ENCODE data around the gene IFT43.

The IFT43 gene

DNA sequence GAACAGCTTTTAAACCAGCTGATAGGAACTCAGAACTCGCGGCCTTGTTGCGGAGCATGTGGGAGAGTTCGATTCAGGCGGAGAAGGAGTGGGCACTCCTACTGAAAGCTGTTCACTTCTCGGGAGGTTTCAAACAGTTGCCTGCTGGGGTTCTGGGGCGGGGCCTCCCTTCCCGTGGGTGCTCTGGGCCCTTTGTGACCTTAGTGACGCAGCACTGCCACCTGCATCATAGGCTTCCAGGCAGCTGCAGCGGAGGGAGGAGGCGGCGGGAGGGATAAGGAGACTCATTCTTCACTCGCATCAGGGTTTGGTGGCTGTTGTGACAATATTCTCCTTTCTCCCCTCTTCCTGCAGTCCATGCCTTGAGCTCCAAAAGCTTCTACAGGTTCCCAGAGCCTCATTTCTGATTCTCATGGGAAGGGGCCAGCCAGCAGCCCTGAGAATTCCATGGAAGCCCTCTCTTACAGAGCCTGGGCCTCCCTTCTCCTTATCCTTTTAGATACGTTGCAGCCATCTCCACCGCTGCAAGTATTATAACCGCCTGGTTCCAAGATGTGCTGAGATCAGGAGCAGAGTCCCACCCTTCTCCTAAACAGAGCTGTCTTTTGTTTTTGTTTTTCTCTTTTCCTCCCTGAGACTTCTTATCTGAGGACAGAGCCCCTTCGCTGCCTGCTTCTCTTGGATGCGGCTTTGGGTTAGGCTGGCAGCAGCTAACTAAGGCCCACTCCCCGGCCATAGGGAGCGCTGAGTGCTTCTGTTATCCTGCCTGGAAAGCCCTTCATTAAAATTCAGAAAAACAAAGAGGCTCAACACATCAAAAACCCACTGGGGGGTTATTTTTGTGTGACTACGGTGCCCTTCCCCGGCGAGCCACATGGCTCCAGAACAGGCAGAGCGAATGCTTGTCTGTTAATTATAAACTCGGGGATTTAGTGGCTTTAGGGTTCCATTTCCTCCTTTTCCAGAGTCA is 98.5 kb downstream of the IFT43 start:
- DNase-seq = no peak

DNA sequence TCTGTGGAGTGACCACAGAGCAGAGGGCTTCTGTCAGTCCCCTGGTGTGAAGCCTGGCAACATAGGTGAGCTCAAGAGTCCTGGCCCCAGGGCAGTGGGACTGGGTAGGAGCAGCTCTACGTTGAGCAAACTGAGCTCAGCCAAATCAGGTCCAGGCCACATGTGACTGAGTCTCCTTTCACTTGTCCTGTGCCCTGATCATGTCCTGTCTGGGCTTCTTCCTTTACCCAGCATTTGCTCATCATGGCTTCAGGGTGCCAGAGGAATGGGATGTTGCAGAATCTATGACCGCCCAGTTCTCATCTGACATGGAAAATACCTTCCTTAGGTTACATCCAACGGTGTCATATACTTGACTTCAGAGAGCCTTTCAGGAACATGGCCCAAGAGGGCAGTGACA is 99.8 kb downstream of the IFT43 start:
- no peak for DNase-seq

DNA sequence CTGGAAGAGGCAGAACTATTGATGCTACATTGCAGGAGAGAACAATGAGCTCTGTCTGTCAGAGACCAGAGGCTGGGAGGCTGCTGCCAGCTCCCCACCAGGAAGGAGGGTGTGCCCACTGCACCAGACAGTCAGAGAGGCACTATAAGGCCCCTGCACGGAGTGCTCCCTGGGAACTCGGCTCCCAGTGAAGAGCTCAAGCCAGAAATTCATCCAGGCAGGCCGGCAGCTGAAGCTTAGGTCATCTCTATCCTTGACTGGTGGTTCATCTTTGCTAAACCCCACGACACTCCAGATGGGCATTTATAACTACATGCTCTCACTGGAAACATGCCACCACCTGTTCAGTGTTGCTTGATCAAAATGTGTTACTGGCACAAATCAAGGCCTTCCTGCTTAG is 101.1 kb downstream of the IFT43 start:
- DNase-seq = no peak

DNA sequence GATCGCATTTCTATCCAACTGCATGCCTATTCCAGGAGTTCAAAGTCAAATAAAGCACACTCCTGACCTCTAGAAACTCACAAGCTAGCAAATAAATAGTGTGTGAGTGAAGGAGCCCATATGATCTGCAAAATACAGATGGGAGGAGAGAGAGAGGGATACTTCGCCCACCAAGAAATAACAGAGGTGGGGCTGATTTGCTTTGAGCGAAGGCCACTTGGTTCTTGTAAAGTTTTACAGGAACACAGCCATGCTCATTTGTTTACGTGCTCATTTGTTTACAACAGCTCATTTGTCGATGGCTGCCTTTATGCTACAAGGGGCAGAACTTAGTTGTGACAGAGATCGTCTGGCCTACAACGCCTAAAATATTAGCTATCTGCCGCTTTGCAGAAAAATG is 102.8 kb downstream of the IFT43 start:
- no peak for DNase-seq

DNA sequence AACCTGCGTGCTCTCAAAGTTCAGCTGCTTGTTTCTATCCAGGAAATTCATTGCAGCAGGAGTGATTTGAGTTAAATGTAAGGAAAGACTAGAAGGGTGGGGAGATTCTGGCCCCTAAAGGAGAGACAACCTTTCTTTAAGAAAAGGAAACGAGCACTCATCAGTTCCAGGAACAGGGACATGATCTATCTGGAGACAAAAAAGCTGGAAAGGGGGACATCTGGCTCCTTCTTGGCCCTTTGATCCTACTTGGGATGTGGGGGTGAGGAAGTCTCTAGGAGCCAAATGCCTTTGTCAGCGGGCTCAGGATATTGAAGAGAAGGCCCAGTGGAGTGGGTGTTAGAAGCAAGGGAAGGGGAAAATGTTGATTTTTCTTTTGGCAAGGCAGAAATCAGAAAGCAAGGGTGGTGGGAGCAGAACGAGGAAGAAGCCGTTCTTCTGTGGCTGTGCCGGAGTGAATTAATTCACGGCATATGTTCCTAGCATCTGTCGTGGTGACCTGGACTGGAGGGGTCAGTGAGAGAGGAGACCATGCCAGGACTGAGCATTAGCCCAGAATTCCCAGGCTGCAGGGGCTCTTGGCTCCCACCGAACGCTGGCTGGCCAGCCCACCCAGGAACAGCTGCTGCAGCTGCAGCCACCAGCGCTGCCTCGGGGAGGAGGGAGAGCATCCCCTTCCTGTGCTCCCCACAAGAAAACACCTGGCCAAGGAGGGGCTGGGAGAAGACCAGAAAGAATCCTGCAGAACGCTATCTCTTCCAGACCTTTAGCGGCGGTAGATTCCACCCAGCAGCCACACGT is 103.4 kb downstream of the IFT43 start:
- no peak for DNase-seq

DNA sequence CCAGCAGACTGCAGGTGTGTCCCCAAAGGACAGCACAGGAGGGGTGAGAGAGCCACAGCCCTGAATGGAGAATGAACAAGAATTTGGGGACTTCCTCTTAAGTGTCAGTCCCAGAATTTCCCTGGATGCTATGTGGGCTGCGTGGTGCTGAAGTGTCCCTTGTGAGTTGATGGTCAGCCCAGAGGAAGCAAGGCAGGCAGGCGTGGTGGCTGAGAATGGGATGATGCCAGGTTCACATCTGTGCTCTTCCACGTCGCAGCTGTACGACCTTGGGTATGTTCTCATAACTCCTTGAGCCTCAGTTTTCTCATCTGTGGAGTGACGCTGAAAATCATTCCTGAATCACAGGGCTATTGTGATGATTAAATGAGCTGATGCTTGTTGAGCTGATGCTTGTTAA is 104.0 kb downstream of the IFT43 start:
- DNase-seq = no peak

DNA sequence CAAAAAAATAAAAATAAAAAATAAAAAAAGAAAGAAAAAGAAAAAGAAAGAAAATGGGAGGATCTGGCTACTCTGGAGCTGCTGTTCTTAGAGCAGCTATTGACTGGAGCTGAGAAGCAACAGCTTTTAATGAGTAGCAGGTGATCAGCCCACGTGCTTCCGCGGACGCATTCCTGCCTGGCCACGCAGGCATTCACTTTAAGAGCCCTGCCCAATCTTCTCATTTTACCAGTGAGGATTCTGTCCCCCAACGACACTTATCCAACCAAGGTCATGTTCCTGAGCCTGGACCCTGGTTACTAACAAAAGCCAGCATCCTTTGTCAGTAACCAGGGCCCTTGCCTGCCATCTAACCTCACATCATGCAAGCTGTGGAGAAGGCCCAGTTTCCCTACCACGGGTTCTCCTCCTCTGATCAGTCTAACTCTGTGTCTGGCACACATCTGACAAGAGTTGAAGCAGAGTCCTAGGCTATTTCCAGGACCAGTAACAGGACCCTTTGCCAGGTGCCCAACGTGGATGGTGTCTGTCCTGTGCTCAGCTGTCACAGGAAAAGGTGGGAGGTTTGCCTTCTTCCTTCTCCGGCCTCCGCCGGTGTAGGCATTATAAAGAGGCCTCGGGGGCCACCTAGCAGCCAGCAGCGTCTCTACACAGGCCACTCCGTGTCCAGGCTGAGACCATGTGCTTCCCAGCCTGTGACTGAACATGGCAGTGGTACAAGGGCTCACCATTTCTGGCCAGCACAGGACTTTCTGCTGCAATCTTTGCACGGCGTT is 105.2 kb downstream of the IFT43 start:
- no peak for DNase-seq

DNA sequence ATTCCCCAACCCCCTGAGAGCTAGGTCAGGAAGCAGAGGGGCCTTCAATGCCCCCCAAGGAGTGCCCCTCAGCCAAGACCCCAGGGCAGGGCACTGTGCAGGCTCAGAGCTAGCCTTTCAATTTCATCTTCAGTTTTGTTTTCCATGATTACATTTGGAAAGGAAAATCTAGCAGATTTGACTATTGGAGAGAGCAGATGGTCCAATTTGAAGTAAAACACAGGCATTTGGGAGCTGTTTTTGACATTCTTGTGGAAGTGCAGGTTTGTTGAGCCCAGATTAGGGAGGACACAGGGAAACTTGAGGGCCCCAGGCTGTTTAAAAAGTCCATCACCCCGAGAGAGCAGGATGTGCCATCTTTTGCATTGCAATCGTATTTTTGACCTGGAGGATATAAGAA is 107.5 kb downstream of the IFT43 start:
- no peak for DNase-seq

DNA sequence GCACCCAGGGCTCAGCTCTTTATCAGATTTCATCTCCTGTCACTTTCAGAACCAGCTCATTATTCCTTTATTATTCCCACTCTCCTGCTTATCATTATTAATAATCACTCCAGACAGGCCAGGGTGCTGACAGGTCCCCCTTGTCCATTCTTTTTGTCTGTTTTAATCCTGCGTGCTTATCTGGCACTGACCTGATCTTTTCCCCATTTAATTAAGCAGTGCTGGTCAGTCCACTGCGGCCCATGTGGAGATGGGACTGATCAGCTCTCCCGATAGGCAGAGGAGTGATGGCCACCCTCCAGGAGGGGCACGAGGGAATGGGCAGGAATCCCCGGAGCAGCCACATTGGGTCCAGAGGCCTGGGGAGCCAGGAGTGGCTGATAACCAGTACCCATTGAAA is 110.7 kb downstream of the IFT43 start:
- no peak for DNase-seq

DNA sequence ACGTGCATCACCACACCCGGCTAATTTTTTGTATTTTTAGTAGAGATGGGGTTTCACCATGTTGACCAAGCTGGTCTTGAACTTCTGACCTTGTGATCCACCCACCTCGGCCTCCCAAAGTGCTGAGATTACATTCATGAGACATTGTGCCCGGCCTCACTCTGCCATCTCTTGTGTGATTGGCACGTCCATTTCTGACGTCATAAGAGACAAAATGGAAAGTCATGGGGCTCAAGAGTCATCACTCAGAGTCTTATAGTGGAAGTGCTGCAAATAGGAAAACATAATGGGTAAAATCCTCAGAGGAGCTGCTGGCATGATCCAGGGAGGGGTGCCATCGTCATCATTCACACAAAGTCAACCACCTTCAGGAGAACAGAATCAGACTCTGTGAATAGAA is 112.0 kb downstream of the IFT43 start:
- no peak for DNase-seq

DNA sequence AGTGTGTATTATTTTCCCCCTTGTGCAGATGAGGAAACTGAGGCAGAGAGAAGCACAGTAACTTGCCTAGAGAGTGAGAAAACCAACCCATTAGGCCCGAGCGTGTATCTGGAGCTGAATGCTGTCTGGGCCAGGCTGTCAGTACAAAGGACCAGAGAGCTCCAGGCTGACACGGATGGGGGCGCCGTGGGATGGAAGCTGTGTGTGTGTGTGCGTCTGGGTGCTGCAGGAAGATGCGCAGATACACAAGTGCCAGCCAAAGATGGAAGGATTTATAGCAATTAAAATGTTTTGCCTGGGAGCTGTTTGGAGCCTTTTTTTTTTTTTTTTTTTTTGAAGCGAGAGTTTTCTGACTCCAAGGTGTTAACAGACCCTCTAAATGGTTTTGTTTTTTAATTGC is 112.5 kb downstream of the IFT43 start:
- DNase-seq = no peak

DNA sequence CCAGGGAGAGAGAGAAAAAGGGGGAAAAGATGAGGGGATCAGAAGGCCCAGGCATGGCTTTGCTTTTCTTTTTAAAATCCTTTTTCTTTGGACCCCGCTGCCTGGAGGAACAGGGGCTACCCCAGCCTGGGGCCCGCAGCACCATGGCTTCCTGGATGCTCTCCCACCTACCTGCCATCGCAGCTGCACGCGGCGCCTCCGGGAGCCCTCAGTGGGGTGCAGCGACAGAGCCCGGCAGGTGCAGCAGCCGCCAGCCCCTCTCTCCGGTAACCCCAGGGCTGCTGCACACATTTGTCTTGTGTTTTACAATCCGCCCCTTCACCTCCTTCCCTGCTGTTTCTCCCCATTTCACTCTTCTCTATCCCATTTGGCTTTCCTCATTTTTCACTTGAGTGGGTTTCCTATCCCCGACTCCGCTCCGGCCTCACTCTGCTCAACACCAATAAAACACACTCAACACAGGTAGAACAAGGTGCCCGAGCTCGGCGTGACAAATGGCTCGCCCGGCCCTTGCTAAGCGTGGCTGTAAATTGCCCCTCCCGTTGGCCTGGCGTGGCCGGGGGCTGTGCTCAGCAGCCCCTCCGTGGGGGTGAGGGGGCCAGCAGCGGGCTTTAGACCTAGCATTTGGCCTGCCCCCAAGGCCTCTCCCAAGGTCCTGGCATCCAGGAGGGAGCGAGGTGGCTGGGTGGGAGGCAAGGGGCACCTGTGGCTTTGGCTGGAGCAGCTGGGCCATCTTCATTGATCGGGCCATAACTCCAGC is 113.5 kb downstream of the IFT43 start:
- no peak for DNase-seq

DNA sequence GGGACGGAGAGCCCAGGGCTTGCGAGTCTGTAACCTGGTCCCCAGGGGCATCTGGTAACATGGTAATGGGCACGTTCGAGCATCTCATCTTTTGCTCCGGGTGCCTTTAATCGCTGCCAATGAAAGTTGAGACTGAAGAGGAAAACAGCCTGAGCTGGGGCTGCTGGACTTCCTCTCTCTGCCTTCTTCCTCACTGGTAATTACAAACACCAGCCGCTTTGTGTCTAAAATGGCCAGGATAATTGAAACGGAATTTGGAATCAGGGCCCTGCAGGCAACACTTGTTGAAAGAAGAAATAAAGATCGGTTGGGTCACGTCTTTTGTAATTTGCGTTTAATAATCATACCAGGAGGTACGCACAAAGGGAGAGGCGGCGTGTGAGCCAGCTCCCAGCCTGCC is 114.7 kb downstream of the IFT43 start:
- DNase-seq = no peak

DNA sequence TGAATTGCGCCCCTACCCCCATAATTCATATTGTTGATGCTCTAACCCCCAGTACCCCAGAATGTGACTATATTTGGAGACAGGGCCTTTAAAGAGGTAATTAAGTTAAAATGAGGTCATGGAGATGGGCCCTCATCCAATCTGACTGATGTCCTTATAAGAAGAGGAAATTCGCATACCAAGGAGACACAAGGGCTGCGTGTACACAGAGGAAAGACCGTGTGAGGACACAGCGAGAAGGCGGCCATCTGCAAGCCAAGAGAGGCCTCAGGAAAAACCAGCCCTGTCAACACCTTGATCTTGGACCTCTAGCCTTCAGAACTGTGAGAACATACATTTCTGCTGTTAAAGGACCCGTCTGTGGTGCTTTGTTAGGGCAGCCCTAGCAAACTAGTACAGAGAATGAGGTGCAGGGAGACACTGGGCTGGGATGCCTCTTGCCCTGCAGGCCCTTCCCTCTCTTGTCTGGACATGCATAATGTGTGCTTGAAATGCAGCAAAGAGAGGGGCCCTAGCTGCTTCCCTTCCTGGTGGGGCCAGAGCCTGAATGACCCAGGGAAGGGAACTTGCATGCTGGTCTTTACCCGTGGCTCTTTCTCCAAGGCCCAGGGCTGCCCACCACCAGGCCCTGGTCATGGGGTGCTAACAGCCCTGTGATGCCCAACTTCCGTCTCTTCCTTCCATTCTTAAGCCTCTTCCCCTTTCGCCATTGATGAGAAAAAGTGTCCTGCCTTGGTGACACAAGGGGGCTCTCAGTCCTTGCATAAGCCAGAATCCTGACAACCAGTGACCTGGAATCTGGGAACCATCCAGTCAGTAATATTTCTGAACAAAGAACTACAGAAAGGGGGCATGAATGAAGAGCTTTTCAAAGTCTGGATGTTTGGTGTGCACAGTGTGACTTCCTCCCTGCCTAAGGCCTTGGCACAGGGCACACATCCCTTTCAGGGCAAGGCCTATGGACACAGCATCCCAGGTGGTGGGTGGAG is 116.1 kb downstream of the IFT43 start:
- no peak for DNase-seq

DNA sequence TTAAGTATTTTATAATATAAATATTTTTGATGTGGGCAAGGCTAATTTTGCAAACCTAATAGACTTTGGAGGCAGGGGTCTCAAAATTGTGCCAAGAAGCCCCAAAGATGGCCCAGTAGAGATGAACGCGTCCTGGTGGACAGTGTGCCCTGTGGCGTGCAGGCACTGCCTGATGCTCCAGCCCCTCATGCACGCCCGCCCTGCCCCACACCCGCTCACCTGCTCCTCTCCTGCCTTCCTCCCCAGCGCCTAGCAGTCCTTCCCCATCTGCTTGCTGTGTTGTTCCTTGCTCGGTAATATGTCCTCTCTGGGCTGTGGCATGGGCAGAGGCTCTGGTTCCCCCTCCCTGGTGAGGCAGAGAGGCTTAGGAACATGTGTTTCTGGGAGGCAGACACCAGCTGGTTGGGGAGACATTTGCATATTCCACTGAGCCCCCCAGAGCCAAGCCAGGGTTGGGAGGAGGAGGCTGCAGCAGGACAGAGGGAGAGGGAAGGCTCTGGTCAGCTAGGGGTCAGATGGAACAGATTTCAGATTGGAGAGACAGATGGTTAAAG is 119.3 kb downstream of the IFT43 start:
- no peak for DNase-seq

DNA sequence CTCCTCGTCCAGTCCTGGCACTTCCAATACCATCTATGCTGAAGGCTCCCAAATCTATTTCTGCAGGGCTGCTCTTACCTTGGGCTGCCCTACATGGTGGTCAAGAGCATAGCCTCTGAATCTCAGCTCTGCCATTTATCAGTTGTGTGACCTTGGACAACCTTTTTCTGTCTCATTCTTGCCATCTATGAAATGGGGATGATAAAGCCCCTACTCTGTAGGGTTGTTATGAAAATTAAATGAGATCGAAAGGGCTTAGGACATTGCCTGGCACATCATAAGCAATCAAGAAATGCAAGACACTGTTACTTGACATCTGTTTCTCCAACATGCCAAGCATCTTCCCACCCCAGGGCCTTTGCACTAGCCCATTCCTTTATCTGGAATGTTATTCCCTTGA is 120.6 kb downstream of the IFT43 start:
- no peak for DNase-seq

DNA sequence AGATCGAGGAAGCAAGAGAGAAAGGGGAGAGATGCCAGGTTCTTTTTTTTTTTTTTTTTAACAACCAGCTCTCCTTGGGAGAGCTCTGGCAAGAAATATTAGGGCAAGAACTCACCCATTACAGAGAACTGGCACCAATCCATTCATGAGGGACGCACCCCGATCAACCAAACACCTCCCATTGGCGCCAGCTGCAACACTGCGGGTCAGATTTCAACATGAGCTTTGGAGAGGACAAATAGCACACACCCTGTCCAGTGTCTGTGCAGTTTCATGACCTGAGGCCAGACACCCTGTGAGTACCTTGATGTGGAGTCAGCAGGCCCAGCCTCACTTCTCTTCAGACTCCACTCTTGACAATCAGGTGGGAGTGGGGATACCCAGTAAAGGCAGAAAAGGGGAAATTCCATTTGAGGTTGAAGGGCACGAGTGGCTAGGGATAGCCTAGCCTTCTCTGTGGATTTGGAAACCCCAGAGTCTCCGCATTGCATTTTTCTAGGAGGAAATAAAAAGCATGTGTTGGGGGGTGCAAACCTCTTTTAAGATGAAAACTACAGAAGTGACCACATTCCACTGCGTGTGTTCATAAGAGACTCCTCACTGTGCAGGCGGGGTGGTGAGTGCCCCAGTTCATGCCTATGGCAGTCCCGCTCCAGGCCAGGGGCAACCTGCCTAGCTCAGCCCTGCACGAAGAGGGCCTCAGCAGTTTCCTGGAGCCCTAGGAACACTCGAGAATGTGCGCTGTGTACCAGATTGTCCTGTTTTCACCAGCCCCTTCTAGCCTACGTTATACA is 123.7 kb downstream of the IFT43 start:
- DNase-seq = no peak

DNA sequence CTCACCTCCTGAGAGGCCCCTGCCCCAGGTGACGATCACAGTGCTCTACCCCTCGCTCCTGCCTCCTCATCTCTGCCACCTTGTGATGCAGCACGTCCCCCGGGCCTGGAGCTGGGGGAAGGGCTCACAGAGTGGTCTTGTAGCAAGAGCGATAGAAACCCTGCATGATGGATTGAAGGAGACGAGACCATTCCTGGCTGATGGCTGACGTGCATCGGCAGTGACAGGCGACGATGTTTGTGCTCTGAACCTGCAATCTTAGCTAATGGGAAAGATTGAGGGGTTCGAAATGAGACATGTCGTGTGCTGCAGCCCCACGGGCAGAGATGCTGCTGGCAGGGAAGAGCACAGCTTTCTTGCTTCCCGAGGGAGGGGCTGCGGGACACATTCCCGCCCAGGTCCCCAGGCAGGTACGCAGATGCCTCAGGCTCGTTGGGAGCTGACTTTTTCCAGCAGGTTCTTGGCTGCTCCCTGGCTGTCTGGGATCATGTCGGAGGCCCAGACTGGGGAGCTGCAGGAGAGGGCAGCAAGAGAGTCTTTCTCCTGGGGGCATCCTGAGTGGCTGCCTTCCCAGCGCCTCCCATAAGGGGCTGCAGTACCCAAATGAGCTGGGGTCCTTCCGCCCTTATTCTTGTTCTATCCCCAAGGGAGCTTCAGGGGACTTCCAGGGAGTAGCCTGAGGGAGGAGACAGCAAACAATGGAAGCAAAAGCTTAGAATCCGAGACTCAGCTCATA is 127.5 kb downstream of the IFT43 start:
- DNase-seq = no peak

DNA sequence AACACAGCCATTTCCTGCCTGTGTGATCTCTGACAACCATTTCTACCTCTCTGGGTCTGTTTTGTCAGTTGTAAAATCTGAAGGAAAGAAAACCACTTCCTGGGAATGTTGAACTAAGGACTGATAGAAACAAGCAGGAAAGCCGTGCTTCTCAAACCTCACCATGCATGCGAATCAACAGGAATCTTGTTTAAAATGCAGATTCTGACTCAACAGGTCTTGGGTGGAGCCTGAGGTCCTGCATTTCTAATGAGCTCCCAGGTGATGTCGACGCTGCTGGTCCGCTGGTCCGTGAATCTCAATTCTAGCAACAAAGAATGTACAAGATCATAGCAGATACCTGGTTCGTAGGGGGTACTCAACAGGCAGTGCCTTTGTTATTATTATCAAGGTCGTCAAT is 128.1 kb downstream of the IFT43 start:
- DNase-seq = no peak

All from T1000 (cell line).